ENCODE data around the gene CACNA2D2.

The CACNA2D2 gene

GRCh38 chr3:50490424-50490823, 13.0 kb downstream of the CACNA2D2 start:
- H3K27ac ChIP-seq (replicated peaks), result no peak overlapping the region
- H3K27me3 ChIP-seq (ENCODE audit: insufficient read depth, poor library complexity, severe bottlenecking), result no peaks in the 10 kb centered on the region

DNA sequence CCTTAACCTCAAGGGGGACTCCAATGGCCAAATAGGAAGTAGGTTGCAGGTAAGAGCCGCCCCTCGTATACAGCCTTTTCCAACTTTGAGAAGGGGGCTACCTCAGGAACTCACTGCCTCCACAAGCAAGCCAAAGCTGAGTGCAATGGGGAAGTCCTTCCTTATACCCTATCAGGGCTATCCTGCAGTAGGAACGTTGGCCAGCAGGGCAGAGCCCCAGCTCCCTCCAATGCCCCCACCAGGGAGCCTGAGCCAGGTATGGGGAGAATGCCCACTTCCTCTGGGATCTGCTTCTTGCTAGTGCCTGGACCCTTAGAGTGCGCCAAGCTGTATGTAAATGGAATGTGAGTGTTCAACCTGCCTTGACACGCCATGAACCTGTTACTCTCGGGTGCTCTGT, 16.3 kb downstream of the CACNA2D2 start:
- no peak overlapping the region for H3K4me3 ChIP-seq (replicated peaks; ENCODE audit: insufficient read depth, low read length)
- TF ChIP-seq GABPA (IDR thresholded peaks at IDR 0.05; ENCODE audit: low read depth), result no peak
- TF ChIP-seq, protein P1, sequence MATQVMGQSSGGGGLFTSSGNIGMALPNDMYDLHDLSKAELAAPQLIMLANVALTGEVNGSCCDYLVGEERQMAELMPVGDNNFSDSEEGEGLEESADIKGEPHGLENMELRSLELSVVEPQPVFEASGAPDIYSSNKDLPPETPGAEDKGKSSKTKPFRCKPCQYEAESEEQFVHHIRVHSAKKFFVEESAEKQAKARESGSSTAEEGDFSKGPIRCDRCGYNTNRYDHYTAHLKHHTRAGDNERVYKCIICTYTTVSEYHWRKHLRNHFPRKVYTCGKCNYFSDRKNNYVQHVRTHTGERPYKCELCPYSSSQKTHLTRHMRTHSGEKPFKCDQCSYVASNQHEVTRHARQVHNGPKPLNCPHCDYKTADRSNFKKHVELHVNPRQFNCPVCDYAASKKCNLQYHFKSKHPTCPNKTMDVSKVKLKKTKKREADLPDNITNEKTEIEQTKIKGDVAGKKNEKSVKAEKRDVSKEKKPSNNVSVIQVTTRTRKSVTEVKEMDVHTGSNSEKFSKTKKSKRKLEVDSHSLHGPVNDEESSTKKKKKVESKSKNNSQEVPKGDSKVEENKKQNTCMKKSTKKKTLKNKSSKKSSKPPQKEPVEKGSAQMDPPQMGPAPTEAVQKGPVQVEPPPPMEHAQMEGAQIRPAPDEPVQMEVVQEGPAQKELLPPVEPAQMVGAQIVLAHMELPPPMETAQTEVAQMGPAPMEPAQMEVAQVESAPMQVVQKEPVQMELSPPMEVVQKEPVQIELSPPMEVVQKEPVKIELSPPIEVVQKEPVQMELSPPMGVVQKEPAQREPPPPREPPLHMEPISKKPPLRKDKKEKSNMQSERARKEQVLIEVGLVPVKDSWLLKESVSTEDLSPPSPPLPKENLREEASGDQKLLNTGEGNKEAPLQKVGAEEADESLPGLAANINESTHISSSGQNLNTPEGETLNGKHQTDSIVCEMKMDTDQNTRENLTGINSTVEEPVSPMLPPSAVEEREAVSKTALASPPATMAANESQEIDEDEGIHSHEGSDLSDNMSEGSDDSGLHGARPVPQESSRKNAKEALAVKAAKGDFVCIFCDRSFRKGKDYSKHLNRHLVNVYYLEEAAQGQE (IDR thresholded peaks at IDR 0.05; ENCODE audit: insufficient replicate concordance, low read depth), result no peak
- TF ChIP-seq, protein P2, sequence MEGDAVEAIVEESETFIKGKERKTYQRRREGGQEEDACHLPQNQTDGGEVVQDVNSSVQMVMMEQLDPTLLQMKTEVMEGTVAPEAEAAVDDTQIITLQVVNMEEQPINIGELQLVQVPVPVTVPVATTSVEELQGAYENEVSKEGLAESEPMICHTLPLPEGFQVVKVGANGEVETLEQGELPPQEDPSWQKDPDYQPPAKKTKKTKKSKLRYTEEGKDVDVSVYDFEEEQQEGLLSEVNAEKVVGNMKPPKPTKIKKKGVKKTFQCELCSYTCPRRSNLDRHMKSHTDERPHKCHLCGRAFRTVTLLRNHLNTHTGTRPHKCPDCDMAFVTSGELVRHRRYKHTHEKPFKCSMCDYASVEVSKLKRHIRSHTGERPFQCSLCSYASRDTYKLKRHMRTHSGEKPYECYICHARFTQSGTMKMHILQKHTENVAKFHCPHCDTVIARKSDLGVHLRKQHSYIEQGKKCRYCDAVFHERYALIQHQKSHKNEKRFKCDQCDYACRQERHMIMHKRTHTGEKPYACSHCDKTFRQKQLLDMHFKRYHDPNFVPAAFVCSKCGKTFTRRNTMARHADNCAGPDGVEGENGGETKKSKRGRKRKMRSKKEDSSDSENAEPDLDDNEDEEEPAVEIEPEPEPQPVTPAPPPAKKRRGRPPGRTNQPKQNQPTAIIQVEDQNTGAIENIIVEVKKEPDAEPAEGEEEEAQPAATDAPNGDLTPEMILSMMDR (IDR thresholded peaks at IDR 0.05; ENCODE audit: insufficient read depth, low read length), result no peak
- TF ChIP-seq SPI1 (IDR thresholded peaks at IDR 0.05; ENCODE audit: borderline replicate concordance, low read depth), result no peak
- TF ChIP-seq POLR2AphosphoS5 (IDR thresholded peaks at IDR 0.05; ENCODE audit: low read depth), result no peak
- no peak overlapping the region for H3K27ac ChIP-seq (replicated peaks)
- DNase-seq (ENCODE audit: low read depth in 1 of 2, low spot score in 1 of 2), result no peak
- H3K27me3 ChIP-seq (ENCODE audit: insufficient read depth, poor library complexity, severe bottlenecking), result no peaks in the 10 kb centered on the region

More at GRCh38 chr3:50490424-50490823, 13.0 kb downstream of the CACNA2D2 start:
- TF ChIP-seq GABPA (IDR thresholded peaks at IDR 0.05; ENCODE audit: low read depth) (no peak), SPI1 (IDR thresholded peaks at IDR 0.05; ENCODE audit: borderline replicate concordance, low read depth) (no peak), POLR2AphosphoS5 (IDR thresholded peaks at IDR 0.05; ENCODE audit: low read depth) (no peak)
- TF ChIP-seq, protein P1 (IDR thresholded peaks at IDR 0.05; ENCODE audit: insufficient replicate concordance, low read depth), result no peak
- TF ChIP-seq, protein P2 (IDR thresholded peaks at IDR 0.05; ENCODE audit: insufficient read depth, low read length), result no peak
- no peak overlapping the region for H3K4me3 ChIP-seq (replicated peaks; ENCODE audit: insufficient read depth, low read length)
- no peak for DNase-seq (ENCODE audit: low read depth in 1 of 2, low spot score in 1 of 2)

DNA sequence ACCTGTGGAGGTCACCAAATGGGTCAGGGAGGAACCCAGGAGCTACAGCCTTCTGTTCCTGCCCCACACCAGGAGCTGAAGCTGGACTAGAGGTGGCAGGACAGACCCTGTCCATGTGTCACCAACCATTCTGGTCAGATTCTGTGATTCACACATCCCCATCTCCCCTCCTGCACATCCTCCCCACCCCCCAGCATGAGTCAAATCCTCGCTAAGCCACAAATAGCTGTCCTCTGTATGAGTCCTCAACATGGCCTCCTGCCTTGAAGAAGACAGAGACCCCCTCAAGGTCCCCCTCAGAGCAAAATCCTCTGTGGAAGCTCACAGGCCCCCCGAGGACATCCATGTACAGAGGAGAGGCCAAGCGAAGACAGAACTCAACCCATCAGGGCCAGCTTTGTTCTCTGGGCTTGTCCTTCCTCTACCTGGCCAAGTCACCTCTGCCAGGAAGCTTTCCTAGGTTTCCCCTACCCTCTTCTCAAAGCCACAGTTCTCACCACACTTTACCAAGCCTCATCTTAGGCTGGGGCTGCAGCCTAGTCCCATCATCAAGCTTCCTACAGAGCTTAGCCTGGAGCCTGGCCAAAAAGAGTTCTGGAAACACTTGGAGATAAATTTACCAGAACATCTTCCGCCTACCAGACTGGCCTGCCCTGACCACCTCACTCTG, 17.1 kb downstream of the CACNA2D2 start:
- no peak overlapping the region for H3K27ac ChIP-seq (replicated peaks)
- no peak overlapping the region for H3K4me3 ChIP-seq (replicated peaks; ENCODE audit: insufficient read depth, low read length)
- H3K27me3 ChIP-seq (ENCODE audit: insufficient read depth, poor library complexity, severe bottlenecking), result no peaks in the 10 kb centered on the region
- no peak for TF ChIP-seq GABPA (IDR thresholded peaks at IDR 0.05; ENCODE audit: low read depth)
- TF ChIP-seq, protein P1 (IDR thresholded peaks at IDR 0.05; ENCODE audit: insufficient replicate concordance, low read depth), result no peak
- TF ChIP-seq, protein P2 (IDR thresholded peaks at IDR 0.05; ENCODE audit: insufficient read depth, low read length), result no peak
- TF ChIP-seq SPI1 (IDR thresholded peaks at IDR 0.05; ENCODE audit: borderline replicate concordance, low read depth), result no peak
- no peak for TF ChIP-seq POLR2AphosphoS5 (IDR thresholded peaks at IDR 0.05; ENCODE audit: low read depth)
- no peak for DNase-seq (ENCODE audit: low read depth in 1 of 2, low spot score in 1 of 2)
